HG02943 (cell line): ENCODE data around the gene RNF103.
"Not testable (repeated sequence)": the region's sequence is repeated elsewhere in the genome, so short reads cannot be mapped to it uniquely, and the experiment has no call there.

Experiments used
- ATAC-seq: cut with Tn5 transposase; IDR thresholded peaks from one replicate; pipeline ENCODE4 v1.9.1; 2021; ENCODE audit warnings: mild to moderate bottlenecking, low read depth, moderate library complexity; ENCODE audit not compliant: unreplicated experiment

RNF103 gene, protein sequence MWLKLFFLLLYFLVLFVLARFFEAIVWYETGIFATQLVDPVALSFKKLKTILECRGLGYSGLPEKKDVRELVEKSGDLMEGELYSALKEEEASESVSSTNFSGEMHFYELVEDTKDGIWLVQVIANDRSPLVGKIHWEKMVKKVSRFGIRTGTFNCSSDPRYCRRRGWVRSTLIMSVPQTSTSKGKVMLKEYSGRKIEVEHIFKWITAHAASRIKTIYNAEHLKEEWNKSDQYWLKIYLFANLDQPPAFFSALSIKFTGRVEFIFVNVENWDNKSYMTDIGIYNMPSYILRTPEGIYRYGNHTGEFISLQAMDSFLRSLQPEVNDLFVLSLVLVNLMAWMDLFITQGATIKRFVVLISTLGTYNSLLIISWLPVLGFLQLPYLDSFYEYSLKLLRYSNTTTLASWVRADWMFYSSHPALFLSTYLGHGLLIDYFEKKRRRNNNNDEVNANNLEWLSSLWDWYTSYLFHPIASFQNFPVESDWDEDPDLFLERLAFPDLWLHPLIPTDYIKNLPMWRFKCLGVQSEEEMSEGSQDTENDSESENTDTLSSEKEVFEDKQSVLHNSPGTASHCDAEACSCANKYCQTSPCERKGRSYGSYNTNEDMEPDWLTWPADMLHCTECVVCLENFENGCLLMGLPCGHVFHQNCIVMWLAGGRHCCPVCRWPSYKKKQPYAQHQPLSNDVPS

GRCh38 chr2:86623494-86624266, at the start of gene RNF103:
TSS of gene RNF103 (minus strand) at chr2:86623865. CDS start at chr2:86622886, 979 bp downstream.
- peak; percentile 84 for ATAC-seq

DNA sequence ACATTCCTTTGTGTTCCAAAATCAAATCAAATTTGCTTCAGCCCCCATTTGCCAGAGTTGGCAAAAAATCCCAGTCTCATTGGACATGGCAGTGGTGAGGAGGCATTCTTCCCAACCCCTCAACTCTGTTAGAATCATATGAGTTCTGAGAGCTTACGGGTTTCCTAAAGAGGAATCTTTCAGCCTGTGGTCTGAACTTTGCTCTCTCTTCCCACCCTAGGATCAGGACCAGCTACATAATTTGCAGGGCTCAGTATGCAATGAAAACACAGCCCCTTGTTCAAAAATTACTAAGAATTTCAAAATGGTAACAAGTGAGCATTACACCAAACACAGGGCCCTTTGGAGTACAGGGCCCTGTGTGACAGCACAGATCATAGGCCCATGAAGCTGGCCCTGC, 49.3 kb upstream of the RNF103 start:
- no peak for ATAC-seq

GRCh38 chr2:86672027-86672545, 48.4 kb upstream of the RNF103 start:
- ATAC-seq, result no peak

GRCh38 chr2:86671337-86671981, 47.8 kb upstream of the RNF103 start:
- ATAC-seq, result no peak

DNA sequence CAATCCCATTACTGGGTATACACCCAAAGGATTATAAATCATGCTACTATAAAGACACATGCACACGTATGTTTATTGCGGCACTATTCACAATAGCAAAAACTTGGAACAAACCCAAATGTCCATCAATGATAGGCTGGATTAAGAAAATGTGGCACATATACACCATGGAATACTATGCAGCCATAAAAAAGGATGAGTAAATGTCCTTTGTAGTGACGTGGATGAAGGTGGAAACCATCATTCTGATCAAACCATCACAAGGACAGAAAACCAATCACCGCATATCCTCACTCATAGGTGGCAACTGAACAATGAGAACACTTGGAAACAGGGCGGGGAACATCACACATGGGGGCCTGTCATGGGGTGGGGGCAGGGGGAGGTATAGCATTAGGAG, 45.7 kb upstream of the RNF103 start:
- not testable (repeated sequence) for ATAC-seq

- ATAC-seq, result no peak
Measured at GRCh38 chr2:86661333-86661732, 37.7 kb upstream of the RNF103 start.

DNA sequence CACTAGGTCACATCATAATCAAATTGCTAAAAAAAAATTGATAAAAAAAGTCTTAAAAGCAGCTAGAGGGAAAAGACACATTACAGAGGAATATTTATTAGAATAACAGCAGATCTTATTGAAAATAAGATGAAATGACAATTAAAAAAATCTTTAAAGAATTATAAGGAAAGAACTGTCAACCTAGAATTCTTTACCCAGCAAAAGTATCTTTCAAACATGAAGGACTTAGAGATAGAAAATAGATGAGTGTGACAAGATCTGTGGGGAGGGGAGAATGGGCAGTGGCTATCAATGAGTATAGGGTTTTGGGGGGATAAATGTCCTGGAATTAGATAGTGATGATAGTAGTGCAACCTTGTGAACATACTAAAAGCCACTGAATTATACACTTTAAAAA, 26.5 kb upstream of the RNF103 start:
- no peak for ATAC-seq

- no peak for ATAC-seq
Measured at GRCh38 chr2:86649119-86649947, 25.7 kb upstream of the RNF103 start.

- ATAC-seq, result no peak
Measured at GRCh38 chr2:86648681-86649080, 25.0 kb upstream of the RNF103 start.

- ATAC-seq, result no peak
Measured at GRCh38 chr2:86646865-86647264, 23.2 kb upstream of the RNF103 start.

DNA sequence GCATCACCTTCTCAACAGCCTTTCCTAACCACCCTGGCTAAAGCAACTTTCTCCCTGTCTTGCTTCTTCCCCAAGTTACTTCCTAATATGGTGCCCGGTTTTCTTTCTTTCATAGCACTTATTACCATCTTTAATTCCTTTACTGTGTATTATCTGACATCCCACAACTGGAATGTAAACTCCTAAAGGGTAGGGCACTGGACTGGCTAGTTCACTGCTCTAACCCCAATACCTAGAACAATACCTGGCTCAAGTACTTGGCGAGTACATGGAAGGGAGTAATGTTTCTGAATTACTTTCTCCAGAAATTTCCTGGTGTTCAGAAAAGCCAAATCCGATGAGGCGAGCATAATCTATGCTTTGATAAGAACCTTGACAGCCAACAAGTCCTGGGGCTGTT, 22.7 kb upstream of the RNF103 start:
- ATAC-seq, result no peak

DNA sequence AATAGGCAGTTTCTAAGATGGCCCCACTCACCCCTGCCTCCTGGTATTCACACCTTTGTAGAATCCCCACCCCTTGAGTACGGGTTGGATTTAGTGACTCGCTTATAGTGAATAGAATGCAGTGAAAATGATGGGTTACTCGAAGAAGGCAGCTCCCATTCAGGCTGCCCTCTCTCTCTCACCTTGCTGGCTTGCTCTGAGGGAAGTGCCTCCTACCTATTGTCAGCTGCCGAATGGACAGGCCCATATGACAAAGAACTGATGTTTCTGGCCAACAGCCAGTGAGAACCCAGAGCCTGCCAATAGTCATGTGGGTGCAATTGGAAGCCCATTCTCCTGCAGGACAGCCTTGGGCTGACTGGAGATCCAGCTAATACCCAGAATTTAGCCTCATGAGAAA, 22.1 kb upstream of the RNF103 start:
- no peak for ATAC-seq

GRCh38 chr2:86638712-86639111, 15.0 kb upstream of the RNF103 start:
- ATAC-seq, result no peak

GRCh38 chr2:86636842-86637241, 13.2 kb upstream of the RNF103 start:
- no peak for ATAC-seq

DNA sequence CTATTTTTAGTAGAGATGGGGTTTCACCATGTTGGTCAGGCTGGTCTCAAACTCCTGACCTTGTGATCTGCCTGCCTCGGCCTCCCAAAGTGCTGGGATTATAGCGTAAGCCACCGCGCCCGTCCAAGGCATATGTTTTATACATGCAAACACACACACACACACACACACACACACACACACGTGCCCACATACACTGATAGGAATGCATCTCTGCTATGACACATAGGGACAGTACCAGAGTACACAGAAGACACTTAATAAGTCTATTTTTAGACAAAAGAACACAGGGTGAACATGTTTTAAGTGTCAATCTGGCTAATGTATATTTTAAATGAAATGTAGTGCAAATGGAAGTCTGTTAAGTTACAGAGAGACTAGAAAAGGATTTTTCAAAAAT, 10.7 kb upstream of the RNF103 start:
- no peak for ATAC-seq

- ATAC-seq, result no peak
Measured at GRCh38 chr2:86633155-86633651, 9.5 kb upstream of the RNF103 start.

DNA sequence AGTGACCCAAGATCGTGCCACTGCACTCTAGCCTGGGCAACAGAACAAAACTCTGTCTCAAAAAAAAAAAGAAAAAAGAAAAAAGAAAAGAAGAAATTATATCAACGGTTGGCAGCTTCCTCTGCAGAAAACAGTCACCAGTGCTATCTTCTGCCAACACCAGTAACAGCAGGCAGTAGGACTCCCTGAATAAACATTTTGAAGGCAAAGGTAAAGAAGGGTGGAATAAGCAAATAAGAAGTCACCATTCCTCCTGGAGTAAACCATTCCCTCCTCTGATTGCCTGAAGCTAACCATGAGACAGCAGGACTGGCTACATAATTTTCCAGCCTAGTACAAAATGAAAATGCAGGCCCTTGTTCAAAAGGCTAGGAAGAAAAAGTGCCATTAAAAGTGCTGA, 9.0 kb upstream of the RNF103 start:
- ATAC-seq, result no peak

DNA sequence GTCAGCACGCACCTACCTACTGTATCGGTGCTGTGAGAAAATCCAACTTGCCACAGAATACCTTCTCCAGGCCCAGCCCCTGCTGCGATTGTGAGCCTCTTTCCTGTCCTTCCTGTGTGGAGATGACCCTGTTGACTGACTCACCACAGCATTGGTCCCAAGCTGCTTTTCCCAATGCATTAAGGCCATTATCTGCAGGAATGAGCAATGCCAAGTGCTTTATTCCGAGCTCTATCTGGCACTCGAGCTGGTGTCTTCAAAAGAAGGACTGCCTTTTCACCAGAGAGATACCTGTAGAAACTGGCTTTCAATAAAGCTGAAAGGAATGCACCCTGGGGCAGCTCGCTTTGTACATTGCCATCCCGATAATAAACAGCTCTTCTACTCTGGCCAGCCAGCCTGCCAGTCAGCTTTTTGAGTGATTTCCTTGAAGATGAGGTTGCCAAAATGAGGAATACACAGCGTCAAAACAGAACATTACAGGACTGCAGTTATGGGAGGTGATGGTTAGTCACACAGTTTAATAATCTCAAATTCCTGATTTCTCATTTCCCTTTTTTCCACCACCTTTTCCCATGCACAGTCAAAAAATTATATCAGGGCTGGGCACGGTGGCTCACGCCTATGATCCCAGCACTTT, 8.3 kb upstream of the RNF103 start:
- no peak for ATAC-seq

DNA sequence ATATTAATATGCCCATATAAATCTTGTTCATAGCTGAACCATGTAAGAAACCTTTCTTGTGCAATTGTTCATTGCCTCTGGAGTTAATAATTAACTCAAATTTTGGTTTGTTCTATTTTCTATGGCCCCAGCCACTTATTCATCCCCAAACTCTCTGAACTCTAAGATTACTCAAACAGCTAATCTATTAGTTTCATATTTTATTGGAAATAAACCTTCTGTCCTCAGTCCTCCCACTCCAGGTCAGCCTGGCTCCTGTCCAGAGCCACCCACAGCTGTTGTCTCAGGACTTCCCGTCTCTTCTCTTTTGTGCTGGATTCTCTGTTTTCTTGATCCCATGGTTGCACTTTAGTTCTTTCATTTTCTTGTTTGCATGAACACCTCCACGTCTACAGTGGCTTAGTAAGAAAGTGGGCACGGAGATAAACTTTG, 4.4 kb upstream of the RNF103 start:
- ATAC-seq, result no peak
